Measurements from ENCODE around the gene MELTF.
A peak's percentile ranks its signal among the peaks of the same experiment; 100 is the strongest.

The MELTF gene

GRCh38 chr3:197010556-197011351 lies 18.9 kb downstream of the MELTF start:
- DNase-seq (ENCODE audit: low read depth in 2 of 2), result no peak

GRCh38 chr3:197009532-197010019 lies 20.0 kb downstream of the MELTF start:
- no peak for DNase-seq (ENCODE audit: low read depth in 2 of 2)

GRCh38 chr3:197008436-197009209 lies 21.0 kb downstream of the MELTF start:
- no peak for DNase-seq (ENCODE audit: low read depth in 2 of 2)

GRCh38 chr3:197007953-197008352 lies 21.7 kb downstream of the MELTF start:
- no peak for DNase-seq (ENCODE audit: low read depth in 2 of 2)

- DNase-seq (ENCODE audit: low read depth in 2 of 2), result no peak
Measured at GRCh38 chr3:197007296-197007940, 22.2 kb downstream of the MELTF start.

- no peak for DNase-seq (ENCODE audit: low read depth in 2 of 2)
Measured at GRCh38 chr3:197006860-197007259, 22.8 kb downstream of the MELTF start.

GRCh38 chr3:197006446-197006845 lies 23.2 kb downstream of the MELTF start:
- DNase-seq (ENCODE audit: low read depth in 2 of 2), result no peak

- no peak for DNase-seq (ENCODE audit: low read depth in 2 of 2)
Measured at GRCh38 chr3:197003461-197004385, 25.9 kb downstream of the MELTF start.

GRCh38 chr3:197002701-197003454 lies 26.7 kb downstream of the MELTF start:
- peak; percentile 42 to 43 for DNase-seq (ENCODE audit: low read depth in 2 of 2)

GRCh38 chr3:197001972-197002700 lies 27.5 kb downstream of the MELTF start:
- DNase-seq (ENCODE audit: low read depth in 2 of 2), result no peak

GRCh38 chr3:197001106-197001971 lies 28.3 kb downstream of the MELTF start:
- no peak for DNase-seq (ENCODE audit: low read depth in 2 of 2)

- DNase-seq (ENCODE audit: low read depth in 2 of 2), result no peak
Measured at GRCh38 chr3:197000211-197000610, 29.4 kb downstream of the MELTF start.

GRCh38 chr3:196998966-196999760 lies 30.5 kb downstream of the MELTF start:
- no peak for DNase-seq (ENCODE audit: low read depth in 2 of 2)

GRCh38 chr3:196997311-196997710 lies 32.3 kb downstream of the MELTF start:
- DNase-seq (ENCODE audit: low read depth in 2 of 2), result no peak

GRCh38 chr3:196996454-196997265 lies 33.0 kb downstream of the MELTF start:
- no peak for DNase-seq (ENCODE audit: low read depth in 2 of 2)

GRCh38 chr3:196995646-196996355 lies 33.8 kb downstream of the MELTF start:
- DNase-seq (ENCODE audit: low read depth in 2 of 2), result no peak

- DNase-seq (ENCODE audit: low read depth in 2 of 2), result no peak
Measured at GRCh38 chr3:196995027-196995426, 34.6 kb downstream of the MELTF start.

Measured in fibroblast of skin of left quadriceps (primary cell).